ENCODE results near the gene MBOAT1. TPM values are rescaled to one million over a fixed set of nuclear protein-coding genes. Genes with fewer than 3 reads are reported as not detected.
A peak's percentile ranks its signal among the peaks of the same experiment; 100 is the strongest.

Gene MBOAT1
- polyA plus RNA-seq, 1 donor from 2014 or later, result not detected

- Histone ChIP-seq H3K36me3 (ENCODE audit: insufficient read depth, low read length) (no peaks in the 10 kb centered on the region), H3K9ac (ENCODE audit: low read length) (peak overlapping the region; percentile 32), H3F3A (ENCODE audit: insufficient read depth, low read length, poor library complexity, severe bottlenecking) (no peaks in the 10 kb centered on the region), H3K4me2 (ENCODE audit: low read length) (no peak overlapping the region), H3K27me3 (ENCODE audit: insufficient read depth, low read depth, low read length) (no peaks in the 10 kb centered on the region), H3K4me3 (ENCODE audit: low read length) (peak overlapping the region; percentile 2), H3K79me2 (replicated peaks; ENCODE audit: insufficient read depth, low read length) (no peaks in the 10 kb centered on the region), H3K9me2 (ENCODE audit: insufficient read depth, low read length) (no peaks in the 10 kb centered on the region), H3K9me3 (ENCODE audit: low read length) (no peaks in the 10 kb centered on the region), H2AFZ (ENCODE audit: low read depth, low read length) (no peak overlapping the region), H4K20me1 (ENCODE audit: insufficient read depth) (no peaks in the 10 kb centered on the region), H3K27ac (ENCODE audit: low read length) (peak overlapping the region; percentile 62)
- TF ChIP-seq, protein P1, sequence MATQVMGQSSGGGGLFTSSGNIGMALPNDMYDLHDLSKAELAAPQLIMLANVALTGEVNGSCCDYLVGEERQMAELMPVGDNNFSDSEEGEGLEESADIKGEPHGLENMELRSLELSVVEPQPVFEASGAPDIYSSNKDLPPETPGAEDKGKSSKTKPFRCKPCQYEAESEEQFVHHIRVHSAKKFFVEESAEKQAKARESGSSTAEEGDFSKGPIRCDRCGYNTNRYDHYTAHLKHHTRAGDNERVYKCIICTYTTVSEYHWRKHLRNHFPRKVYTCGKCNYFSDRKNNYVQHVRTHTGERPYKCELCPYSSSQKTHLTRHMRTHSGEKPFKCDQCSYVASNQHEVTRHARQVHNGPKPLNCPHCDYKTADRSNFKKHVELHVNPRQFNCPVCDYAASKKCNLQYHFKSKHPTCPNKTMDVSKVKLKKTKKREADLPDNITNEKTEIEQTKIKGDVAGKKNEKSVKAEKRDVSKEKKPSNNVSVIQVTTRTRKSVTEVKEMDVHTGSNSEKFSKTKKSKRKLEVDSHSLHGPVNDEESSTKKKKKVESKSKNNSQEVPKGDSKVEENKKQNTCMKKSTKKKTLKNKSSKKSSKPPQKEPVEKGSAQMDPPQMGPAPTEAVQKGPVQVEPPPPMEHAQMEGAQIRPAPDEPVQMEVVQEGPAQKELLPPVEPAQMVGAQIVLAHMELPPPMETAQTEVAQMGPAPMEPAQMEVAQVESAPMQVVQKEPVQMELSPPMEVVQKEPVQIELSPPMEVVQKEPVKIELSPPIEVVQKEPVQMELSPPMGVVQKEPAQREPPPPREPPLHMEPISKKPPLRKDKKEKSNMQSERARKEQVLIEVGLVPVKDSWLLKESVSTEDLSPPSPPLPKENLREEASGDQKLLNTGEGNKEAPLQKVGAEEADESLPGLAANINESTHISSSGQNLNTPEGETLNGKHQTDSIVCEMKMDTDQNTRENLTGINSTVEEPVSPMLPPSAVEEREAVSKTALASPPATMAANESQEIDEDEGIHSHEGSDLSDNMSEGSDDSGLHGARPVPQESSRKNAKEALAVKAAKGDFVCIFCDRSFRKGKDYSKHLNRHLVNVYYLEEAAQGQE (IDR thresholded peaks at IDR 0.05; ENCODE audit: borderline replicate concordance), result no peak
- TF ChIP-seq SMC3 (conservative IDR thresholded peaks at IDR 0.05; ENCODE audit: poor library complexity) (peak; percentile 97), MXI1 (conservative IDR thresholded peaks at IDR 0.05; ENCODE audit: poor library complexity, severe bottlenecking) (no peak), EP300 (conservative IDR thresholded peaks at IDR 0.05; ENCODE audit: poor library complexity, severe bottlenecking) (no peak), POLR2AphosphoS5 (IDR thresholded peaks at IDR 0.05) (no peak), RAD21 (conservative IDR thresholded peaks at IDR 0.05) (peak; percentile 95), TAF1 (IDR thresholded peaks at IDR 0.05; ENCODE audit: low read depth) (no peak), EZH2 (IDR thresholded peaks at IDR 0.05; ENCODE audit: borderline replicate concordance, insufficient read depth, low read length, poor library complexity, severe bottlenecking) (no peak), CTCF (IDR thresholded peaks at IDR 0.05; ENCODE audit: poor library complexity, severe bottlenecking) (peak; percentile 90)
Measured at GRCh38 chr6:20056350-20056992, 155.8 kb downstream of the MBOAT1 start.

- peak overlapping the region; percentile 62 for H3K27ac ChIP-seq (ENCODE audit: low read length)
- H3F3A ChIP-seq (ENCODE audit: insufficient read depth, low read length, poor library complexity, severe bottlenecking), result no peaks in the 10 kb centered on the region
- TF ChIP-seq EZH2 (IDR thresholded peaks at IDR 0.05; ENCODE audit: borderline replicate concordance, insufficient read depth, low read length, poor library complexity, severe bottlenecking) (no peak), SMC3 (conservative IDR thresholded peaks at IDR 0.05; ENCODE audit: poor library complexity) (no peak), CTCF (IDR thresholded peaks at IDR 0.05; ENCODE audit: poor library complexity, severe bottlenecking) (no peak), TAF1 (IDR thresholded peaks at IDR 0.05; ENCODE audit: low read depth) (no peak), EP300 (conservative IDR thresholded peaks at IDR 0.05; ENCODE audit: poor library complexity, severe bottlenecking) (no peak), MXI1 (conservative IDR thresholded peaks at IDR 0.05; ENCODE audit: poor library complexity, severe bottlenecking) (no peak), RAD21 (conservative IDR thresholded peaks at IDR 0.05) (no peak), POLR2AphosphoS5 (IDR thresholded peaks at IDR 0.05) (no peak)
- TF ChIP-seq, protein P1 (IDR thresholded peaks at IDR 0.05; ENCODE audit: borderline replicate concordance), result no peak
- no peaks in the 10 kb centered on the region for H3K36me3 ChIP-seq (ENCODE audit: insufficient read depth, low read length)
- H3K79me2 ChIP-seq (replicated peaks; ENCODE audit: insufficient read depth, low read length), result no peaks in the 10 kb centered on the region
- no peak overlapping the region for H3K4me2 ChIP-seq (ENCODE audit: low read length)
- H3K9me3 ChIP-seq (ENCODE audit: low read length), result no peaks in the 10 kb centered on the region
- peak overlapping the region; percentile 5 for H2AFZ ChIP-seq (ENCODE audit: low read depth, low read length)
- no peaks in the 10 kb centered on the region for H3K9me2 ChIP-seq (ENCODE audit: insufficient read depth, low read length)
- peak overlapping the region; percentile 2 for H3K4me3 ChIP-seq (ENCODE audit: low read length)
- peak overlapping the region; percentile 32 for H3K9ac ChIP-seq (ENCODE audit: low read length)
- H4K20me1 ChIP-seq (ENCODE audit: insufficient read depth), result no peaks in the 10 kb centered on the region
- no peaks in the 10 kb centered on the region for H3K27me3 ChIP-seq (ENCODE audit: insufficient read depth, low read depth, low read length)
Measured at GRCh38 chr6:20055916-20056315, 156.4 kb downstream of the MBOAT1 start.
